ENCODE results near the gene ITFG1. TPM values are rescaled to one million over a fixed set of nuclear protein-coding genes. Genes with fewer than 3 reads are reported as not detected.

The ITFG1 gene
- total RNA-seq, 4 donors from 2014 or later, result 32.5 to 63.1 (median 43.1) TPM

DNA sequence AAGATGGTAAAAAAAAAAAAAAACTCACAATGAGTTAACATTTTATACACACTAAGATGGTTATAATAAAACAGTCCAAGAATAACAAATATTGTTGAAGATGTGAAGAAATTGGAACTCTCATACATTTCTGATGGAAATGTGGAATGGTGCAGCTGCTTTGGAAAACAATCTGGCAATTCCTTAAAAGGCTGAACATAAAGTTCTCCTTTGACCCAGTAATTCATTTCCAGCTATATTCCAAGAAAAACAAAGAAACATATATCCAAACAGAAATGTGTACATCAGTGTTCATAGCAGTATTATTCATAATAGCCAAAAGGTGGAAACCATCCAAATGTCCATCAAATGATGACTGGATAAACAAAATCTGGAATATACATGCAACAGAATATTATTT lies 219.8 kb downstream of the ITFG1 start:
- TF ChIP-seq, protein P1, sequence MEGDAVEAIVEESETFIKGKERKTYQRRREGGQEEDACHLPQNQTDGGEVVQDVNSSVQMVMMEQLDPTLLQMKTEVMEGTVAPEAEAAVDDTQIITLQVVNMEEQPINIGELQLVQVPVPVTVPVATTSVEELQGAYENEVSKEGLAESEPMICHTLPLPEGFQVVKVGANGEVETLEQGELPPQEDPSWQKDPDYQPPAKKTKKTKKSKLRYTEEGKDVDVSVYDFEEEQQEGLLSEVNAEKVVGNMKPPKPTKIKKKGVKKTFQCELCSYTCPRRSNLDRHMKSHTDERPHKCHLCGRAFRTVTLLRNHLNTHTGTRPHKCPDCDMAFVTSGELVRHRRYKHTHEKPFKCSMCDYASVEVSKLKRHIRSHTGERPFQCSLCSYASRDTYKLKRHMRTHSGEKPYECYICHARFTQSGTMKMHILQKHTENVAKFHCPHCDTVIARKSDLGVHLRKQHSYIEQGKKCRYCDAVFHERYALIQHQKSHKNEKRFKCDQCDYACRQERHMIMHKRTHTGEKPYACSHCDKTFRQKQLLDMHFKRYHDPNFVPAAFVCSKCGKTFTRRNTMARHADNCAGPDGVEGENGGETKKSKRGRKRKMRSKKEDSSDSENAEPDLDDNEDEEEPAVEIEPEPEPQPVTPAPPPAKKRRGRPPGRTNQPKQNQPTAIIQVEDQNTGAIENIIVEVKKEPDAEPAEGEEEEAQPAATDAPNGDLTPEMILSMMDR (IDR thresholded peaks at IDR 0.05), result no peak
- no peak for ATAC-seq (ENCODE audit: low FRiP score)
- no peak for DNase-seq (ENCODE audit: low spot score)

DNA sequence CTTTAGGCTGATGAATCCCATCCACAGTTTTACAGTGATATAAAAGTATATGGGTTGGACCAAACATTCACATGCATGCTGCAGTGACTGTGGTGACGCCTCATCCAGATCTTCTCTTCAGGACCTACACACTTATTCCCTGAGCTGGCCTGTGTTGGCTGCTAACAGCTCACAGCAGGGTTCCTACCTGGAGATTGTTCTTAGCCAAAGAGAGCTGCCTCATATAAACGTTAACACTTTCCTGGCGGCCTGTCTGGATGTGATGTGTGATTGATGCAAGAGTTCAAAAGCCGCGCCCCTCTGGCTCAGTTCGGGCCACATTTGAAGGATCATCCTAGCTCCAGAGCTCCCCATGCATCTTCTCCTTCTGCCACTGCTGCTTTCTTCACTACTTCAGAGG lies 224.1 kb downstream of the ITFG1 start:
- TF ChIP-seq, protein P1 (IDR thresholded peaks at IDR 0.05), result no peak
- DNase-seq (ENCODE audit: low spot score) (no peak), ATAC-seq (ENCODE audit: low FRiP score) (no peak)

DNA sequence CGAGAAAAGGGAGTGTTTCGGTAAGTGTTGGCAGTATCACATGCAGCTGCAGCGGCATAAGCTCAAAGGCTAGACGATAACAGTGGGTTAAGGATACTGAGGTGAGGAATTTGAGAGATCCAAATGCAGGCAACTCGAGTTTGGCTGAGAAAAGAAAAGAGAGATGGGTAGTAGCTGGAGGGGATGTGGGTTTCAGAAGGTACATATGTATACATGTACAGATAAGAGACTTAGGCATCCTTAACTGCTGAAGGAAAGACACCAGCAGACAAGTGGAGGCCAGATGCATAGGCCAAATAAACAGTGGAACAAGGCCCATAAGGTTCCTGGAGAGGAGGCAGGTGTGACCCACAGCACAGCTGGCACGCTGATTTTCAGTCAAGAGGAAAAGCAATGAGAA lies 230.6 kb downstream of the ITFG1 start:
- ATAC-seq (ENCODE audit: low FRiP score) (no peak), DNase-seq (ENCODE audit: low spot score) (no peak)
- TF ChIP-seq, protein P1 (IDR thresholded peaks at IDR 0.05), result no peak

DNA sequence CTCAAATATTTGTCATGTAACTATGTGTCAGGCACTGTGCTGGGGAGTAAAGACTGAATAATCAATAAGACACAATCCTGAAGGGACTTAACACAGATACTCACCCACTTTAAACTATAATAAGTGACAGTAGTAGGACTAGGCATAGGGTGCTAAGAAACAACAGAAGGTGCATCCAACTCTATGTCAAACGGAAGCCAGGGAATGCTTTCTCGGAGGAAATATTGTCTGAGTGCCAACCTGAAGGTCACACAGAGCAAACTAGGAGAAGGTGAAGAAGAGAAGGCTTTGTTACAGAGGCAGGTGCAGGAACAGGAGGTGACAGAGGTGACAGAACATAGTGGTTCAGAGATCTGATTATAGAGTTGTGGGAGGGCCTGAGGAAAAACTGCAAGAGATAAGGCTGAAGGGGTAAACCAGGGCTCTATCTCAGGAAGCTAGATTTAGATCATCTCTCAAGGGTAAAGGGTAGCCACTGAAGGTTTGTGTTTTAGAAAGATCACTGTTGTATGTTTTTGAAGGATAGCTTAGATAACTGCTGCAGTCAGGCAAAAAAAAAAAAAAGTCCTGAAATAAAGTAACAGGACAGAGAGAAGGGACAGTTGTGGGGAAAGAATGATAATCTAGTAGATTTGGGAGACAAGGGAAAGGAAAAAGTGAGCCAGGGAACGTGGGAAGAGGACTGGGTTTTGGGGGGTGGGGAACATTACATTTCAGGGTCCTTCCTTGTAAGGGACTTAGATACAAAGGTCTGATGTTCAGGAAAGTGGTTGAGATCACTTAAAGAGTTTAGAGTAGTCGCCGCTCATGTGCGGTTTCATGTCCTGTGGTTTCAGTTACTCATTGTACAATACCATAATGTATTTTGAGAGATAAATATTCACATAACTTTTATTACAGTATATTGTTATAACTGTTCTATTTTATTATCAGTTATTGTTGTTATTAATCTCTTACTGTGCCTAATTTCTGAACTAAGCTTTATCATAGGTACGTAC lies 231.5 kb downstream of the ITFG1 start:
- TF ChIP-seq, protein P1 (IDR thresholded peaks at IDR 0.05), result no peak
- ATAC-seq (ENCODE audit: low FRiP score) (no peak), DNase-seq (ENCODE audit: low spot score) (no peak)

DNA sequence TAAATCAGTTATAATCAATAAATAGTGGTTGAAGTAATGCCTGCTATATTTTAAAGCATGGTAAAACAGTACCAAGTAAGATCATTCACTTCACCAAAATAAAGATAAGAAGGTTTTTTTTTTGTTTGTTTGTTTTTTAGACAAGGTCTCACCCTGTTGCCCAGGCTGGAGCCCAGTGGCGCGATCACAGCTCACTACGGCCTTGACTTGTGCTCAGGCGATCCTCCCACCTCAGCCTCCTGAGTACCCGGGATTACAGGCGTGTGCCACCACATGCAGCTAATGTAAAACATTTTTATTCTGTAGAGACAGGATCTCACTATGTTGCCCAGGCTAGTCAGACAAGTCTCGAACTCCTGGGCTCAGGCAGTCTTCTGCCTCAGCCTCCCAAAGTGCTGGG lies 232.6 kb downstream of the ITFG1 start:
- TF ChIP-seq, protein P1 (IDR thresholded peaks at IDR 0.05), result no peak
- ATAC-seq (ENCODE audit: low FRiP score), result no peak
- no peak for DNase-seq (ENCODE audit: low spot score)

DNA sequence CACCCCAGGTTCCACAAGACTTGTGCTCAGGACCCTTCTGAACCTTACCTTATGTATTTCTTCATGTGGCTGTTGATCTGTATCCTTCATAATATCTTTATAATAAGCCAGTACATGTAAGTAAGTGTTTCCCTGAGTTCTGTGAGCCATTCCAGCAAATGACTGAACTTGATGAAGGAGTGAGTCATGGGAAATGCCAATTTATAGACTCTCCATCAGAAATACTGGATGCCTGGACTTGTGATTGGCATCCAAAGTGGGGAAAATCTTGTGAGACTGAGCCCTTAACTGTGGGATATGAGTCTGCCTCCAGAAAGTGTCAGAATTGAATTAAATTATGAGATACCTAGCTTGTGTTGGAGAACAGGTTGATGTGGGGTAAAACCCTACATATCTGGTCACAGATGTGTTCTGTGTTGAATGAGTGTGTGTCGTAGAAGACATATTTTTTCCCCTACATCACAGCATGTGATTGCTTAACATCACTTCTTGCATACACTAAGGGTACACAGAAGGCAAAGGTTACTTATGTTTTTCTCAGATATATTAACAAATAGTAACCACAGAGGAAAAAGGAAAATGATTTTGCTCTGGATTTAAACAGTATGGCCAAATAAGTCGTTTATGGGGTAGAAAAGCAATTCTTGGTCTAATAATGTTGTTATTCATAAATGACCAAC lies 247.0 kb downstream of the ITFG1 start:
- no peak for DNase-seq (ENCODE audit: low spot score)
- ATAC-seq (ENCODE audit: low FRiP score), result no peak
- TF ChIP-seq, protein P1 (IDR thresholded peaks at IDR 0.05), result no peak
